HuH-7.5 (cell line): ENCODE measurements around the gene CPA5.

Experiments used
- DNase-seq: peaks from one replicate; pipeline ENCODE4 v3.0.0; 2011; ENCODE audit warnings: low spot score

CPA5 gene

DNA sequence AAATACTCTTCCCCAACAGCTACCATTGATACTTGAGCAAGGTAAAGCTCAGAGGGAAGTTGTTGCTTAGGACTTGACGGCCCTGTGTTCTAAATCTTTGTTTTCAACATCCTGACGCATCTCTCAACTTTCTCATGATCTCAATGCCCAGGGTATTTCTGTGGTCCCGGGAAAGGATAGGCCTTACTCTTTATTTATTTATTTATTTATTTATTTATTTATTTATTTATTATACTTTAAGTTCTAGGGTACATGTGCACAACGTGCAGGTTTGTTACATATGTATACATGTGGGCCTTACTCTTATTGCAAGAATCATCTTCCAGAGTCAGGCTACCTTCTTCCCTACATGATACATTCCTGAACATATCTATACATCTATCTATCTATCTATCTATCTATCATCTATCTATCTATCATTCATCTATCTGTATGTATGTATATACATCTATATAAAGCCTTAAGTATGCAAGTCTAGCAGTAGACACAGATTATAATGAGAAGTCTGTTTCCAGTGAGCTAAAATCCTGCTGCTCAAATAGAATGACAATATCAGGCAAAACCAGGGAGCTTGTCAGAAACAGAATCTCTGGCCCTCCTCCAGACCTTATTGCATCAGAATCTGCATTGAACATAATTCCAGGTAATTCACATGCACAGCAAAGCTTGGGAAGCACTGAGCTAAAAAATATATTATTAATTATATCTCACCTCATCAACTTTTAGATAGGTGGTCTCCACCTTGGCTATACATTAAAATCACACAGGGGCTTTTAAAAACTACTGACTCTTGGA lies 12.2 kb upstream of the CPA5 start:
- no peak for DNase-seq

DNA sequence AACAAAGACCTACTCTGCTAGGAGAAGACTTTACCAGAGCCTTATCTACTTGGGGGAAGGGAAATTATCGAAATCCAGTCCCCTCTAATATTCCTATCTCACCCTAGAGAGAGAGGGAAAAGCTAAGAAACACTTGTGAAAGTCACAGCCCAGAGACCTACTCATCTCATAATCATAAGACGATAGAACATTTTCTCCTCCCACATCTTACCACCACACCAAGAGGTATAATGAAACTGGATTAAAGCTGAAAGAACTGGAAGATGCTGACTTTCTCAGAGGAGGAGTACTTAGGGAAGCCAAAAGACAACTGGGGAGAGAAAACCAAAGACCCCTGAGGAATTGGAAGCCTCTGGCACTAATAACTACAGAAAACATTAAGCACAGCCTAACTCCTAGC lies 10.8 kb upstream of the CPA5 start:
- DNase-seq: no peak

DNA sequence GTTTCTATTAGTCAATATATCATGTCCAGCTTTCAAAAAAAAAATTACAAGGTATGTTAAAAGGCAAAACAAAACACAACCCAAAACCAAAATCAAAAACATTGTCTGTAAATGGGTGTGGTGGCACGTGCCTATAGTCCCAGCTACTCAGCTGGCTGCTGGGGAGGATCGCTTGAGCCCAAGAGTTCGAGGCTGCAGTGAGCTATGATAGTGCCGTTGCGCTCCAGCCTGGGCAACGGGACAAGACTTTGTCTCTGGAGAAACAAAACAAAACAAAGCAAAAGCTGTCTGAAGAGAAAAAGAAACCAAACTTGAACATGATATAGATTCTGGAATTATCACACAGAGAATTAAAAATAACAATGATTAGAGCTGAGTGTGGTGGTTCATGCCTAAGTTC lies 10.3 kb upstream of the CPA5 start:
- no peak for DNase-seq

DNA sequence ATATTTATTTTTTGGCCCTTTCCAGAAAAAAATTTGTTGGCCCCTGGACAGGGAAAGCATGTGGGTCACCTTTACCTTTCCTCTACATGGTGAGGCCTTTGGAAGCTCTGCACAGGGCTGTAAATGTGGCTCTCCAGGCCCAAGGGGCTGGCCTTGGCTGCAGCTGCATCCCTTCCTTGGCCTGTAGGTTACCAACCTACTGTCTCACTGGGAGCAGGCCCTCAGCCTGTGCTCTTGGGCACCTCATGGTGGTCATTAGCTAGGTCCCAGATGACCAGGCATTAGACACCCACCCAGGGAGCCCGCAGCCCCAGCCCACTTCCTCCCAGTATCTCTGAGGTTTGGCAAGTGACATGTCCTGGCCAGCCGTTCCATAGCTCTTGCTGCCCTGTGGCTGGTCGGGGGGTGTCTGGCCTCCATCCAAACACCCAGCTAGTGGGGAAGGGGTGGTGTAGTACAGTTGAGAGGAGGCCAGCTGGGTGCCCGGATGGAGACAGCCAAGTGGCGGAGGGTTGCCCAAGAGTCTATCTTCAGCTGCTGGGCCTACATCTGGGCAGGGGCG lies 7.1 kb upstream of the CPA5 start:
- no peak for DNase-seq

DNA sequence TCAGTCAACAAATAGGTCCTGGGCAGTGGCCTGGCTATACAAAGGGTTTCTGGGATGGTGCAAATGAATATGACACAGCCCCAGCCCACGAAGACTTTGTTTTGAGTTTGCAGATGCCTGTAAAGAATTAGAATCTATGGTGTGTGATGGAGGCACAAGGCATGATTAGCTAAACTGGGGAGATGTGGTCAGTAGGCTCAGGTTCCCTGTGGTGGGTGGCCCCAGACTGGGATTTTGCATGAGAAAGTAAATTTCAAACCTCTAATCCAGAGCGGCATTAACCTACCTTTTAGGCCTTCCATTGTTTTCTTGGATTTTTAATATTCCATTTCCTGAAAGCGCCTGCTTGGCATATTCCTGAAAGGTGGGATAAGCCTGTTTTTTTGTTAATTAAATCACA lies 6.4 kb upstream of the CPA5 start:
- no peak for DNase-seq

DNA sequence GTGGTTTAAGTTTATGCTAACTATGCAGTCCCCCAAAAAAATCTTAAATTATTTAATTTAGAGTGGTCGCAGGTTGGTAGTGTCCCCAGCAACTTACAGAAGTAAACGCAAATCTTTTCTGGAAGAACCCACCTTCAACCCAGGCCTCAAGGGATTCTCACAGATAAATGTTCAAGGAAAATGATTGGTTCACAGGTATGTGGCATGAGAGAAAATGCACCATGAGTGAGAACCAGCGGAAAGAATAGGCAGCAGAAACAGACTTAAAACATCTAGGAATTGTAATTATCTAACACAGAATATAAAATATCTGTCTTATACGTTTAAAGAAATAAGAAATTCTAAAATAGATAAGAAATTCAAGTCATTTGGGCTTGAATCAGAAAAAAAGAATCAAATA lies 2.7 kb upstream of the CPA5 start:
- DNase-seq: no peak

DNA sequence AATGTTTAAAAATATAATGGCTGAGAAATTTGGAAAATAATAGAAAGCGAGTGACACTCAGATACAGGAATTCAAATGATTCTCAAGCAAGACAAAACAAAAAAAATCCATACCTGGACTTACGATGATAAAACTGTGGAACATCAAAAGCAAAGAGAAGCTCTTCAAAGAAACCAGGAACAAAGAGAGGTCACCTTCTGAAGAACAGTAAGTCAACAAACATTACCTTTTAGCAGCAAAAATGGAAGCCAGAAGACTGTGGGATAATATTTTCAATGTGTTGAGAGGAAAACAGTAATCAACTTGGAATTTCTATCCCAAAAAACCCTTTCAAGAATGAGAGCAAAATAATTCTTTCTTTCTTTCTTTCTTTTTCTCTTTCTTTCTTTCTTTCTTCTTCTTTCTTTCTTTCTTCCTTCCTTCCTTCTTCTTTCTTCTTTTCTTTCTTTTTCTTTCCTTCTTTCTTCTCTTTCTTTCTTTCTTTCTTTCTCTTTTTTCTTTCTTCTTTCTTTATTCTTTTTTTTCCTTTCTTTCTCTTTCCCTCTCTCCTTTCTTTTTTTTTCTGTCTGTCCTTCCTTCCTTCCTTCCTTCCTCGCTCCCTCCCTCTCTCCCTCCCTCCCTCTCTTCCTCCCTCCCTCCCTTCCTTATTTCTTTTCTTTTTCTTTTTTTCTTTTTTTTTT lies 1.8 kb upstream of the CPA5 start:
- no peak for DNase-seq

DNA sequence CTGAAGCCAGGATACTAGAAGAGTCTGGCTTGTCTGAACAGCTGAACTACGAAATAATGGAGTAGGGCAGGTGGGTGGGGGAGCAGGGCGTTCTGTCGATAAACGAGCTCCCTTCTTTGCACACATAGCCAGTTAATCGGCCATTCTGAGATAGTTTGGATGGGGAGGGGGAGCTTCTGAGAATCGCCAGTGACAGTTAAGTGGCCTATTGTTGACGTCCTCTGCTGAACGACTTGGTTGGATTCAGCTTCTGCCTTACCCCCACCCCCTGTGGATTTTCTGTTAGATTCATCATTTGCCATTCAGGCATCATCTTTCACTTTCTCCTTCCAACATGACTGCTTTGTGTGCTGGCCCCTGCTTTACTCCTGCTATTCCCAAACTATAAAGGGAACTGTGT lies 520 bp downstream of the CPA5 start:
- DNase-seq: no peak

DNA sequence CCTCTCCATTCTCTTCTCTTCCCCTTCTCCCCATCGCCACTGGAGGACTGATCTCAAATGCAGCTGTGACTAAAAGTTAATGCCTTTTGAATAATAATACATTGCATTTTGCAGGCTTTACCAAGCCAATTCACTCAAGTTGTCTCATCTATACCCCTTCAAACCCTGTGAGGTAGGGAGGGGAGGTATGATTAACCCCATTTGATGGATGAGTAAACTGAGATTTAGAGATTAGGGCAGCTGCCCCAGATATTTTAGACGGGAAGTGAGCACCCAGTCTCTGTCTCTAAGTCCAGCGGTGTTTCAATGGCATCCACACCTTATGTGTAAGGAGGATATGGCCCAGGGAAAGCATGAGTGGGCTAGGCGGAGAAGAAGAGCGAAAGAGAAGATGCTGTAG lies 1.1 kb downstream of the CPA5 start:
- no peak for DNase-seq

DNA sequence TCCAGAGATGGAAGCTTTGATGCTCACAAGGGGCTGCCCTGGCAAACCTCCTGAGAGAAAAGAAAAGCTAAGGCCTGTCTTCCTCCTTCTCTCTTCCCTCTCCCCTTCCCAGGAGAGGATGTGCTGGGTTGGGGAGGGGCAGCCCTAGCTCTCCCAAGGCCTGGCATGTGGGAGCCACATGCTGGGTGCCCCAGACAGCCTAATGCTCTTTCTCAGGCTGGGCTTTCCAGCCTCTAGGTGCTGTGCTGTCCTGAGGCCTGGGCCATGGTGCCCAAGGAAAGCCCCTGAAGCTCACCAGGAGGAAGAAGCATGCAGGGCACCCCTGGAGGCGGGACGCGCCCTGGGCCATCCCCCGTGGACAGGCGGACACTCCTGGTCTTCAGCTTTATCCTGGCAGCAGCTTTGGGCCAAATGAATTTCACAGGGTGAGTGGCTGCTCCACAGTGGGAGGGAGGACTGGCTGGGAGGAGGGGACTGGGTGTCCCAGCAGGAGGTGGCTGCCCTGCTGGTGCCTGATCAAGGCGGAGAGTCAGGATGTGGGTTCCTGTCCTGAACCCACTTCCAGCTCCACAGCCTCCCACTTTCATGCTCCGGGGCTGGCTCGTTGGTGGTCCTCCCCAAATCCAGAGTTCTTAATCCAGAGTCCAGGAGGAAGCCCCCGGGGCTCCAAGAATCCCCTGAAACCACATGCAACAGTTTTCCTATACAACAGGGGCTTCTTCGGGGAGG lies 1.7 kb downstream of the CPA5 start:
- DNase-seq: no peak

DNA sequence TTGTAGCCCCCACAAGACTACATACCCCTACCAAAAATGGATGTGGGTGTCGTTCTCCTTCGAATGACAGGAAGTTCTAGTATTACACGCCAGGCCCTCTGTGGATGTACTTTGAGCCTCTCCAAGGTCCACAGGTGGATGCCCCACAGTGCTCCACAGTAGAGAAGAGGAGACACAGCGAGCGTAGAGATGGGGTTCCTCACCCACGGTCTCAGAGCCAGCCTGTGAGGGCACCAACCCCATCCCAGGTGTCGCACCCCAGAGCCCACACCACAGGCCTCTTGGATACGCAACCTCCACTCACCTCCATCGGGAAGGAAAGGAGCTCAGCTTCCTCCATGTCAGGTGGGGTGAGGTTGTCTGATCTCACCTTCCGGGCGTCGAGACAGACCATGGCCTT lies 2.3 kb downstream of the CPA5 start:
- no peak for DNase-seq

DNA sequence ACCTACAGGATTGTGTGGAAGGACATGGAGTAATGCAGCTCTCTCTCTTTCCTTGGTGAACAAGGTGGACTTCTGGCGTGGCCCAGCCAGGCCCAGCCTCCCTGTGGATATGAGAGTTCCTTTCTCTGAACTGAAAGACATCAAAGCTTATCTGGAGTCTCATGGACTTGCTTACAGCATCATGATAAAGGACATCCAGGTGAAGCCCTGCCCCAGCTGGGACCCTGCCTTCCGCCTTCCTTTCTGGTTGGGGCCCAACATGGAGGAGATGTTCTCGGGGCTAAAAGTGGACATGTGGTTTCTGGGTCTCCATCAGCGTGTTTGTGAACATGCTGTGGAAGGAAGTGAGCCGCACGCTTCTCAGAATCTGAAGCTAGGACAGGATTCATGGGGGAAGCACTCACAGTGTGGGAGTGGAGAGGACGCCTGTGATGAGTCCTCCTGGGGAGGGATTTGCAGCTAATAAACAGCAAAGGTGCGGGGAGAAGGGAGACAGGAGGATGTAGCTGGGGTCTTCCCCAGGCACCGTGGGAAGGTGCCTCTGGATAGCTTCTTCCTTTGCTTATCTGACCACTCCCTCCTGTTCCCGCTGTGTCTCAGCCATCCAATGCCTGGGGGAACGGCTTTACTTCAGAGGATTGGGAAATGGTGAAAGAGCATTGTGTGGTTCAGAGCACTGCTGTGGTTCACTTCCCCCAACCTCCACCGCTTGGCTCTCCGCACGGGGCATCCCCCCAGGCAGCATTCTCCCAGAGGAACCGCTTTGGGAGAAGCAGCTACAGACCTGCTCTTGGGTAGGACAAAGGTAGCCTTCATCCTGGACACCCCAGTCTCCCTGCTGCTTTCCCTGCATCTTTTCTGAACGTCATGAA lies 5.5 kb downstream of the CPA5 start:
- DNase-seq: no peak

DNA sequence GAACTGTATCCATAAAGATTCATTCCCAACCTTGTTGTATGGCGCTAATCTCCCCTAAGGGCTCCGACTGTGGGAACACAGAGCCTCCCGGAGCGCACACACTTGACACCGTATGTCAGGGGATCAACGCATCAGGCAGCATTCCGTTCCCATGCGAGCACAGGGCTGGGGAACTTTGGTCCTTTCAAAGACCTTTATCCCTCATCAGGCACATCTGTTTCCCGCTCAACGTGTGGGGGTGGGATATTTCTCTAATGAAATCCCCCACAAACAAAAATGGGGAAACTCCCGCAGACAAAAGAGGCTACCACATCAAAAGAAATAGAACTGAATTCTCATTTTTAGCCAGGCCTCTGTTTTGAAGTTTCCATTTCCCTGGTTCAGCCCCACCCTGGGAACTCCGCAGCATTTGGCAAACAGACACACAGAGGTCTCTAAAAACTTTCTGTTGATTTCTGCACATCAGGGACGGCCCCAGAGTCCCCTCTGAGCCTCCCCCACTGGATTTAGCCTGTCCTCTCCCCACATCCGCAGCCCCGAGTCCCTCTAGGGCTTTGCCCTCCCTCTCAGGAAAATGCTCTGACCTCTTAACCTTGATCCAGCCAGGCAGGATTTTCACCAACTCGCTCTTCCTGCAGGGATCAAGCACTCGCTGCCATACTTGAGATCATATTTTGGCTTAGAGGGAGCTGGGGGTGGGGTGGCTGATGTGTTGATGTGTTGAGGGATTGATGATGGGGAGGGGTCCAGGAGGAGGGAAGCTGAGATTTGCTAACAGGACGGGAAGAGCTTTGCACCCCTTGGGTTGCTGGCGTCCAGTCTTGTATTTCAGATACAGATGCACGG lies 6.6 kb downstream of the CPA5 start:
- no peak for DNase-seq

DNA sequence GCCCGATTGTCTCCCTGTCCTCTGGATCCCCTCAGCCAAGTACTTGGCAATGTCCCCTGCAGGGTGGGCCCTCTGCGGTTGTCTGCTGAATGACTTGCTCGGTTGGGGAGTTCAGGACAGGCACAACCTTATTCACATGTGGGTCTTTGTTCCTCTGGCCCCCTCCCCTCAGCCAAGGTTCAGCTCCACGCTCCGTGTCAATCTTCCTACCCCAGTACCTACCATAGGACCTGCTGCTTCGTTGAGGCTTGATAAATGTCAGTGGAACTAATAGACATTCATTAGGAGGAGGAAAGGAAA lies 7.1 kb downstream of the CPA5 start:
- DNase-seq: no peak

DNA sequence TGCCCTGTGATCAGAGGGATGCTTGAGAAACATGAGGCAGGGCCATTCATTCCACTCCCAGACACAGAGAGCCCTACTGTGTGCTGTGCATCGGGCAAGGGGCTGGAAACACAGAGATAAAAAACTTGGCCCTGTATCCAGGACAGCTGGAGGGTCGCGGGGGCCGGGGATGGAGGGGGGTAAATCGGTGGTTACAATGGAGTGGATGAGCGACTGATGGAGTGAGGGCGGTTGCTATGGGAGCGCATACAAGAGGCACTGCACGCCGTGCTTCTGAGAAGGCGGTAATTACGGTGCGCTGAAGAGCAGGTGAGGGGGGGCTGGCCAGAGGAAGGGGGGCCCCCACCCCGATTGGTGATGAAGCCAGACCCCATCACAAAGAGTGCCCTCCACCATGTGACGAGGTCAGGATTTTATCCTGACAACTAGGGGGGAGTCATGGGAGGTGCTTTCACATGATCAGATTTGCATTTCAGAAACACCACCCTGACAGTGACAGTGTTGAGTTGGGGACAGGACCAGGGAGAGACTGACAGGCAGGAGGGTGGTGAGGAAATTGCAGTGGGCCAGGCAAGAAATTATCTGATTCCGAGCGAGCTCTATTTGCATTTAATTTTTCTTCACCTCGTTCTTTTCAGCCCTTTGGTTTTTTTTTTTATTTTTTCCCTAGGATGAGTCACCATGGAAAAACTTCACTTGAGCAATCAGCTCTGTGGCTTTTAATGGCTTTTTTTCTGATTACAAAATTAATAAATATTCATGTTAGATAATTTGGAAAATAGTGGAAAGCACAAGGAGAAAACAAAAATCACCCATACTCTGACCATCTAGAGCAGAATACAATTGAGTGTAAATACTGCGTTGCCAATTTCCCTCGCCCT lies 7.8 kb downstream of the CPA5 start:
- no peak for DNase-seq

DNA sequence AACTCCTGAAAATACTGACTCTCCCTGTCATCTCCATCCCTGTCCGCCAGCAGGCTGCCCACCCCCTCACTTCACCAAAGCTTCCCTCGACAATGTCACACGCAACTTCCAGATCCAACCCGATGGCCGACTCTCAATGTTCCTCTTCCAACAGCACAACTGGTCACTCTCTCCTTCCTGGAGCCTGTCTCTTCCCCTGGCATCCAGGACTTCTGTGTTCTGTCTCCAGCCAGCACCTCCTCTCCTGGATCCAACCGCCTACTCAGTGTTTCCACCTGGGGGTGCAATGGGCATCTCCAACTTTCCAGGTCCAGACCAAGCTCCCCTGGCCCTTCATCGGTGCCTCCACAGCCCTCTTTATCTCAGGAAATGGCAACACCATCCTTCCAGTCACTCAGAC lies 8.6 kb downstream of the CPA5 start:
- DNase-seq: no peak

DNA sequence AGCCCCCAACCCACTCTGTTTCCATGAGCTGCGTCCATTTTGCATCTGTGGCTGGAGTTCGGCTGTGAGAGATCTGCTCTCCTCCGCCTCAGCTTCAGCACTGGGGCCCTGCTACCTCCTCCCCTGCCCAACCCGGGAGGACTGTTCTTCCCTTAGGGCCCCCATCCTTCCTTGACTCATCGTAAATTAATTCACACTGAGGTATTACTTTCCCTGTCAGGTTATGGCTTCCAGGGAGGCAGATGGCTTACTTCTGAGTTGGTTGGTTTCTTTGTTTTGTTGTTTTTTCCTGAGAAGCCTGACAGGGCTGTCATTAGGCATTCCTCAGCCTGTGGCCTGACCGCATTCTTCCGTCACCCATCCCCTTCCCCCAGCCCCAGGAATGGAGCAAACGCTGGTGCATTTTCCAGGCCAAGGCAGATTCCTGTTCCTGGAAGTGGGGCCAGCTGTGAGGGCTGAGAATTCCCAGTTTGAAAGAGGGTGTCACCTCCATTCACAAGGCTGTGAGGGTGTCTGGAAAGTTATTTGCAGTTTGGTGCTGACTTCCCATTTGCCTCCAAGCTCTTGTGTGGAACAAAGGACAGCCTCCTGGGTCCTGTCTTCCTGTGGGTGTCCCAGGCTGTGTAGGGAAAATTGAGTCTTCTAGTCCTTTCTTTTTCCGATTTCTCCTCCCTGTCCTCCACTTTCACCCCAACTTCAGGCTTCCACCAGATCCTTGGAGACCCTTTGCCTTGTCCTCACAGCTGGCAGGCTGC lies 11.7 kb downstream of the CPA5 start:
- no peak for DNase-seq

DNA sequence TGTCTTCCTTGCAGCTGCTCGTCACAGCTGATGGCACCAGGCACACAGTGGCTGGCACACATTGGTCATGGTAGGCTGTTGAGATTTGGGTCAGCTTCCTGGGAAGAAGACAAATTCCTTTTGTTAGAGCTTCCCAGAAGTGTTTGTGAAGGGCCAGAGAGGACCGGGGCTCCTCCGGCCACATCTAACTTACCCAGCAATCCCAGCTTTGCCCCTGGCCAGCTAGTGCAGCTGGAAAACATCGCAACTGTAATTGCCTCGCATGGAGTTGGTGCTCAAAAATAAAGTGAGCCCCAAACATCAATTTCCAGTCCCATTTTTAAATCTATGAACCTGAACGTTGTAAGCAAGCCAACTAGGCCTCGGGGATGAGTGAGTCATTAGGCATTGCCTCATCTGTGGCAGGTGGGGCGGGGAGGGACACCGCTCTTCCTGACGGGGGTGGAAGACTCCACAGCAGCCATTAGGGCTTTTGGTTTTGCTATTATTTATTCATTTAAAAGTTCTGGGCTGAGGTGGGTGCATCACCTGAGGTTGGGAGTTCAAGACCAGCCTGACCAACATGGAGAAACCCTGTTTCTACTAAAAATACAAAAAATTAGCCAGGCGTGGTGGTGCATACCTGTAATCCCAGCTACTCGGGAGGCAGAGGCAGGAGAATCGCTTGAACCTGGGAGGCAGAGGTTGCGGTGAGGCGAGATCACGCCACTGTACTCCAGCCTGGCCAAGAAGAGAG lies 12.4 kb downstream of the CPA5 start:
- no peak for DNase-seq

DNA sequence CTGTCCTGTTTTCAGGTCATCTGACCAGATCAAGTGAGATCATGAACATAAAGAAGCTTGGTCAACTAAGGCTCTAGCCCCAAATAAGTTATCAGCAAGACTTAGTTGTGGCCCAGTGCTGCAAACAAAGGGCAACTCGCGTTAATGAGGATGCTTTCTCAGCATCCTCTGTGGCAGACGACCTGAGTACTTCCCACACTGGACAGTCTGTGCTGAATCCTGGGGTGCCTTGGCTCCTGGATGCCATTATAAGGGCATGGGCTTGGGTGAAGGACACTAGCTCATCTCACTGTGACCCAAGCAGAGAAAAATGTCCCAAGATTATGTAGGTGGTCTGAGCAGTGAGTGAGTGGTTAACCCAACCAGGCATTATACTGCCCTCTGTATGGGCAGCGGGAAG lies 13.9 kb downstream of the CPA5 start:
- DNase-seq: no peak
